ENCODE measurements around the gene MPND.

The MPND gene, protein sequence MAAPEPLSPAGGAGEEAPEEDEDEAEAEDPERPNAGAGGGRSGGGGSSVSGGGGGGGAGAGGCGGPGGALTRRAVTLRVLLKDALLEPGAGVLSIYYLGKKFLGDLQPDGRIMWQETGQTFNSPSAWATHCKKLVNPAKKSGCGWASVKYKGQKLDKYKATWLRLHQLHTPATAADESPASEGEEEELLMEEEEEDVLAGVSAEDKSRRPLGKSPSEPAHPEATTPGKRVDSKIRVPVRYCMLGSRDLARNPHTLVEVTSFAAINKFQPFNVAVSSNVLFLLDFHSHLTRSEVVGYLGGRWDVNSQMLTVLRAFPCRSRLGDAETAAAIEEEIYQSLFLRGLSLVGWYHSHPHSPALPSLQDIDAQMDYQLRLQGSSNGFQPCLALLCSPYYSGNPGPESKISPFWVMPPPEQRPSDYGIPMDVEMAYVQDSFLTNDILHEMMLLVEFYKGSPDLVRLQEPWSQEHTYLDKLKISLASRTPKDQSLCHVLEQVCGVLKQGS

DNA sequence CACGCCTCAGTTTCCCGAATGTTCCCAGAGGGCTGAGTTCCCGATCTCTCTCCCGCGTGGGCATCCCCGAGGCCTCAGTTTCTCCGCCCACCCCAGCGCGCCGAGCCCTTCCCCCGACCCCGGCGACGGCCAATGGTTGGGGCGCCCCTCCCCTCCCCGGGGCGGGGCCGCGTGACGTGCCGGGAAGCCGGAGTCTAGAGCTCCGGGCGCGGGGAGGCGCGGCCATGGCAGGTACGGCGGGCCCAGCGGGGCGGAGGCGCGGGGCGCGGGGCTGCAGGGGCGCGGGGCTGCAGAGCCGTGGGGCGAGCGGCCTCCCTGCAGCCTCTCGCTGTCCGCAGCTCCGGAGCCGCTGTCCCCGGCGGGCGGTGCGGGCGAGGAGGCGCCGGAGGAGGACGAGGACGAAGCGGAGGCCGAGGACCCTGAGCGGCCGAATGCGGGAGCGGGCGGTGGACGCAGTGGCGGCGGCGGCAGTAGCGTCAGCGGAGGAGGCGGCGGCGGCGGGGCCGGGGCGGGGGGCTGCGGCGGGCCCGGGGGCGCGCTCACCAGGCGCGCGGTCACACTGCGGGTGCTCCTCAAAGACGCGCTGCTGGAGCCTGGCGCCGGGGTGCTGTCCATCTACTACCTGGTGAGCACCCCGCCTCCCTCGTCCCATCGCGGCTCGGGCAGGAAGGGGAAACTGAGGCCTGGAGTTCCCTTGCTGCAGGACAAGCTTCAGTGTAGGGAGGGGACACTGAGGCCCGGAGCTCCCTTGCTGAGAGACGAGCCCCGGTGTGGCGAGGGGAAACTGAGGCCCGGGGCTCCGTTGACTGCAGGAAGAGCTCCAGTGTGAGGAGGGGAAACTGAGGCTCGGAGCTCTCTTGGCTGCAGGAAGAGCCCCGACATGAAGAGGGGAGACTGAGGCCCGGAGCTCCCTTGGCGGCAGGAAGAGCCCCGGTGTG is at the start of gene MPND:
Gene MPND (plus strand): TSS at position 193 of the 938 bp plus-strand sequence. CDS start 32 bp downstream, at position 225.
- peak; percentile 61 to 90 for DNase-seq

DNA sequence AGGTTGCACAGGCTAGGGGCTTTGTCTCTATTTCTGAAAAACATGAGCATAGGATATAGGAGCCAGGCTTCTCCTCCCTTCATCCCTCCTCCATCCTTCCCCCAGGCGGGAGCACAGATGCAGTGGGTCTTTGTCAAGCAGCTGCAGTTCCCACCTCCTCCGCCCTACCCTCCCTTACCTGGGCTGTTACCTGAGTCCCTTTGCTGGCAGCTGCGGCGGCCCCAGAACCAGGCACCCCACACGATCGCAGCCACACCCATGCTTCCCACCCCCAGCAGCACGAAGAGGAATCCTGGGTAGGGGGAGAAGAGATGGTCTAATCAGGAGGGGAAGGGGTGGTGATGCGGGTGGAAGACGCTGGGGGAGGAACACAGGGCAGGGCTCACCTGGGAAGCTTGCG is 49.0 kb upstream of the MPND start:
- DNase-seq: peak in 1 of 2 experiments; percentile 17

DNA sequence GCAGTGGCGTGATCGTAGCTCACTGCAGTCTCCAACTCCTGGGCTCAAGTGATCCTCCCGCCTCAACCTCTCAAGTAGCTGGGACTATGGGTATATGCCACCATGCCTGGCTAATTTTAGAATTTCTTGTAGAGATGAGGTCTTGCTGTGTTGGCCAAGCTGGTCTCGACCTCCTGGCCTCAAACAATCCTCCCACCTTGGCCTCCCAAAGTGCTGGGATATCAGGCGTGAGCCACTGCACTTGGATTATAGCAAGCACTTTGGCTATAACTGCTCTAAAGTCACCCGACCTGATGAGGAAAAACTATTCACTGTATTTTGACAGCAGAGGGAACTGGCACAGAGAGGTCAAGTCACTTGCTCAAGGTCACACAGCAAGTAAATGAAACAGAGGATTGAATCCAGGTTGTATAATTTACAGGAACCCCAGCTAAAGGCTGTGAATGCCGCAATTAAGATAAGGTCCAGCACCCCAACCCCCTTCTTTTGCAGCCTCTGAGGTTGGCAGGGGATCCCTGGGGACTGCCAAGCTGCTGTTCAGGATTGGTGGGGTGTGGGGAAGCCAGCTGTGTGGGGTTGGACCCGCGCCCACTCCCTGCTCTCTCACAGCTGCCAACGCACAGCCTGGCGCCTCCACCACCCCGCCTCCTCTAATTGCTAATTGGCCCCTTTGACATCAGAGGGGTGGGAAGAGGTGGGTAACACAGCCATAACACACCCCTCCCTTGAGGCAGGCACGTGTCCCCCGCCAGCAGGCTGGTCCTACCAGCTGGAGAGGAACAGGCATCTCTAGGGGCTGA is 47.2 kb upstream of the MPND start:
- DNase-seq: peak; percentile 5 to 23

DNA sequence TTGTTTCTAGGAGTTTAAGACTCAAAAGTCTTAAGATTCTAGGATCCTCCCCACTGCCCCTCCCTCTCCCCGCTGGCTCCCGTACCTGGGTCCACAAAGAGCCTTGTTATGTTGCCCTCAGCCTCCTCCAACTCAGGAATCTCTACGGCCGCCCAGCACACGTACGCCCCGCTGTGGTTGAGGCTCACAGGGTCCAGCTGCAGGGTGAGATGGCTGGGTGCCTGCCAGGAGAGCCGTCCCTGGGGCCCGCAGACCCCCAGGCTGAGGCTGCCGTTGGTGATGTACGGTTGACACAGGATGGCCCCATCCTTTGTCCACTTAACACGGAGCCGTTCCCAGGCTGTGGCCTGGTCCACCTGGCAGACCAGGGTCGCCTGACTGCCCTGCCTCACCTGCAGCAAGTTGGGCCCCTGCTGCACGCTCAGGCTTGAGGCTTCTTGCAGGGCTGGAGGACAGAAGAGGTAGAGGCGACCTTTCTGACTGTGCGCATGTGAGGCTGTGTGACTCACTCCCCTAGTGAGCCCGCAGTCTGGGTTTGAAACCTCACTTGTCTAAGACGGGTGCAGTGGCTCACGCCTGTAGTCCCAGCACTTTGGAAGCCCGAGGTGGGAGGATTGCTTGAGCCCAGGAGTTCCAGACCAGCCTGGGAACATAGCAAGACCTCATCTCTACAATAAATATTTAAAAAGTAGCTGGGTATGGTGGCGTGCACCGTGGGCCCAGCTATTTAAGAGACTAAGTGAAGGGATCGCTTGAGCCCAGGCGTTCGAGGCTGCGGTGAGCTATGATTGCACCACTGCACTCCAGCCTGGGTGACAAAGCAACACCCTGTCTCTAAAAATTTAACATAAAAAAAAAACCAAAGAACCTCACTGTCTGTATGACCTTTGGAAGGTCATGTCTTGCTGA is 45.2 kb upstream of the MPND start:
- no peak for DNase-seq

DNA sequence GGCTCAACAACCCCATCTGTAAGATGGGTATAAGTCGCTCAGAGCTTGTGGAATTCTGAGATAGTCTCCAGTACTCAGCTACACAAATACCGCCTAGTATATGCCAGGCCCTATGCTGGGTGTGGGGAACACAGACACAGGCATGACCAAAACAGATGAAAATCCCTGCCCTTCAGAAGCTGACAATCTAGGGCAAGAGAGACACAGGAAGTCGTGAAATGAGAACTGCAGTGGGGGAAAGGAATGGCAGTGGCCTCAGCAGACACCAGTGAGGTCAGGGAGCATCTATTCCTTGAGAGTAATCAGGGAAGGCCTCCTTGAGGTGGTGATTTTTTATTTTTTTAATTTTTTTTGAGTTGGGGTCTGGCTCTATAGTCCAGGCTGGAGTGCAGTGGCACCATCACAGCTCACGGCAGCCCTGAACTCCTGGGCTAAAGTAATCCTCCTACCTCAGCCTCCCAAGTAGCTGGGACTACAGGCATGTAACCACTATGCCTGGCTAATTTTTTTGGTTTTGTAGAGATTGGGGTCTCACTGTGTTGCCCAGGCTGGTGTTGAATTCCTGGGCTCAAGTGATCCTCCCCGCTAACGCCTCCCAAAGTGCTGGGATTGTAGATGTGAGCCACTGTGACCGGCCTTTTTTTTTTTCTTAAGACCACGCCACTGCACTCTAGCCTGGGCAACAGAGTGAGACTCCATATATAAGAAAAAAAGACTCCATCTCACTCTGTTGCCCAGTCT is 44.4 kb upstream of the MPND start:
- DNase-seq: no peak

DNA sequence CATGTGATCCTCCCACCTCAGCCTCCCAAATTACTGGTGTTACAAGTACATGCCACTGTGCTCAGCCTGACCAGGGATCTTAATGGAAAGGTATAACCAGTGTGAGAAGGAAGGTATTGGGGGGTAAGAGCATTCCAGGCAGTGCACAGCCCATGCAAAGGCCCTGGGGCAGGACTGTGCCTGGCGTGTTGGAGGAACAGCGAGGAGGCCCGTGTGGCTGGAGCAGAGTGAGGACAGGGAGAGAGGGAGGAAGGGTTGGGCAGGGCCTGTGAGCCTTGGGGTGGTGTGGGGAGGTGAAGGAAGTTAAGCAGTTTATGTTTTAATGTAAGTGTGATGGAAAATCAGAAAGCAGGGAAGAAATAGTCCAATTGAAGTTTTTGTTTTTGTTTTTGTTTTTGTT is 42.8 kb upstream of the MPND start:
- DNase-seq: no peak

DNA sequence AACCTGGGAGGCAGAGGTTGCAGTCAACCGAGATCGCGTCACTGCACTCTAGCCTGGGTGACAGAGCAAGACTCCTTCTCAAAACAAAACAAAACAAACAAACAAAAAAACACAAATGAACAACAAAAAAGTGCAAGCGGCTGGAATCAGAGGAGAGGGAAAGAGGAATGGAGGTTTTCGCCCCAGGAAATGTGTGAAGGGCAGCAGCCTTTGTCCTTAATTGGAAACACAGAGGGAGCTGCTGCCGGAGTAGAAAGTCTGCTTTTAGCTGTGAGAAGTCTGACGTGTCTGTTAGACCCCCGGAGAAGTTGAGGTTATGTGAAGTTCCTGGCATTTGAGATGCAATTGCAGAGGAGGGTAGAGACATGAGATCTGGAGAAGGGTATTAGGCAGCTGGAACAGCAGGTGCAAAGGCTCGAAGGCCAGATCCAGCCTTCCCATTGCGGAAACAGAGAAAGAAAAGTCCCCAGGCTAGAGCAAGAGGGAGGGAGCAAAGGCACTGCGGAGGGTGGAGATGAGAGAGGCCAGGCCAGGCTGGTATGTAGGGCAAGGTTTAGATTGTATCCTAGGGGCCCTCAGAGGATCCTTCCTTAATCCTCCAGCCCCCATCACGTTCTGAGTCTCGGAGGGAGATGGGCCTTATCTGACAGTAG is 41.6 kb upstream of the MPND start:
- no peak for DNase-seq

DNA sequence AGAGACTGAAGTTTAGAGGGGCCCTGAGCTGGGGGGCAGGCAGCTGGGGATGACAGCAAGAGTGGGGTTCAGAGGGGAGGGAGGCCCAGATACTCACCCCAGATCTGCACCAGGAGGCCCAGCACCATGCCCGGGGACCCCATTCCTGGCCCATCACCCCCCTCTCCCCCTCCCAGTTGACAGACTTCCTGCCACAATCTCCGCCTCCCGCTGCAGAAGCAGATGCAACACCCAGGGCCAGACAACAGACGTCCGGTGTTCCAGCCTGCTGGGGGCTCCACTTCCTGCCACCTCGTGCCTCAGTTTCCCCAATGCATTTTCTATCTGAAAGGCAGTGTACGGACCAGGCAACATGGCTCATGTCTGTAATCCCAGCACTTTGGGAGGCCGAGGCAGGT is 41.1 kb upstream of the MPND start, which contains the start of gene TMIGD2:
Gene TMIGD2 (minus strand): TSS at position 147 of the 398 bp plus-strand sequence. CDS start 4 bp downstream, at position 143.
- no peak for DNase-seq

DNA sequence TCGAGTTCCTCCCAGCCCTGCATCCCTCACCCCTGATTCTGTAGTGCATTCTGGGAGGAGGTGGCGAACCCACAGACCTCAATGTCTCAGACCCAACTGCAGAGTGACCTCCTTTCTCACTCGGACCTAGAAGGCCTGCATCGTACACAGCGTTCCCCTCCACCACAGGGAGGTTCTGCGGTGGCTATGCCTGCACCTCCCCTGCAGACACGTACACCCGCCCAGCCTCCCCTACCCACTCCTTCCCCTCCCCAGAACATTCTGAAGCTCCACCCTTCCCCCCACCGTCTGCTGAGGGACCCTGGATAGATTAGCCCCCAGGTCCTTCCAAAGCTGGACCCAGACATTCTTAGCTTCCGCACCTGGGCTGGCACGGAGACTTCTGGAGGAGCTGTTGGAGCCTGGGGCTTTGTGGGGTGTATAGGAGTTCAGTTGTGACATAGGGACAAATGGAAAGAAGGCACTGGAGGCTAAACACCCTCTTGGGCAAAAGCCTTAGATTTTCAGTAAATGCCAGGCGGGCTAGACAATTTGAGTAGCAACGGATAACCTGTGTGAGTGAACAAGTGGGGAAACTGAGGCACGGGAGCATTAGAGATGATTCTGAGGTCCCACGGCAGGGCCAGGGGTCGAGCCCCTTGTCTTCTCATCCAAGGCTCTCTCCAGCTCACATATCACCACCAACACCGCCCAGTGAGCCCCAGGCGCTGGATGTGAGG is 39.4 kb upstream of the MPND start:
- peak in 1 of 2 experiments; percentile 18 for DNase-seq

DNA sequence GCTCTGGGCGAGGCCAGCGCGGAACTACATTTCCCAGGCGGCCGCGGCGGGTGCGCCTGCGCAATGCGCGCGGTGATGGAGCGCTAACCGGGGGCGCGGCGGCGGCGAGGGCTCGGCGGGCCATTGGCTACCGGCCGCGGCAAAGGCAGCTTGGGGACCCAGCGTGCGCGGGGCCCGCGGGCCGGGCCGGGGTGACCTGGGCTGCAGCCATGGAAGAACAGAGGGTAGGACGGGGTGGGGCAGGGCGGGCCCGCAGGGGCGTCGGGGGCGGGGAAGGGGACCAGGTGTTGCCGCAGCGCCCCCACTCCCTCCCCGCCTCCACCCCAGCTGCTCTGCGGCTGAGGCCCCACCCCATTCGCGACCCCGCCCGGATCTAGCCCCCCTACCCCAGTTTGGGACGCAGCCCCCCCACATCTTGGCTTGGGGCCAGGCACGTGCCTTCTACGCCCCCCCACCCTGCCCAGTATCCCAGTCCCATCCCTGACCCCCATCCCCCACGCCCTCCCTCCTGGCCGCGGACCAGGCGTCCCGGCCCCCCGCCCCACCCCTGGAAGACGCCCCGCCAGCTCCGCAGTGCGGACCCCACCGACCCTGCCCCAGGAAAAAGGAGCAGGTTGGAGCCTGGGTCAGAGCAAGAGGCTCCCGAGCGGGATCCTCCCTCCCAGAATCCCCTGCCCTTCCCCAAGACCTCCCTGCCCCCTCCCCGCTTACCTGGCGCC is 38.7 kb upstream of the MPND start, which contains the start of gene FSD1:
Gene FSD1 (plus strand): TSS at position 61 of the 719 bp plus-strand sequence. CDS start 149 bp downstream, at position 210.
- peak in 1 of 2 experiments; percentile 78 for DNase-seq

DNA sequence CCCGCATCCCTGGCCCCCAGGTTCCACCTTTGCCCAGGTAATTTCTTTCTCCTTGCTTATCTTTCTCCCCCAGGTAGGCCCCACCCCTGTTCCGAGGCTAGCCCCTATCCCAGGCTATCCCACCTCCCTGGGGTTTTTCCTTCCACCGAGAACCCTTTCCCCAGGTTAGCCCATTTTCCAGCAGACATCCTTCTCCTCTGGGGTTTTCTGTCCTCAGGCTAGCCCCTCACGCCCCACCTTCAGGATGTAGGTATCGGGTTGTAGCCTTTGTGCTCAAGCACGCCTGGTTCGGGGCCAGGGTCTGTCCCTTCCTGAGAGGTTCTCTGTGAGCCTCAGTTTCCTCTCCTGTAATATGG is 38.1 kb upstream of the MPND start:
- peak in 1 of 2 experiments; percentile 9 for DNase-seq

DNA sequence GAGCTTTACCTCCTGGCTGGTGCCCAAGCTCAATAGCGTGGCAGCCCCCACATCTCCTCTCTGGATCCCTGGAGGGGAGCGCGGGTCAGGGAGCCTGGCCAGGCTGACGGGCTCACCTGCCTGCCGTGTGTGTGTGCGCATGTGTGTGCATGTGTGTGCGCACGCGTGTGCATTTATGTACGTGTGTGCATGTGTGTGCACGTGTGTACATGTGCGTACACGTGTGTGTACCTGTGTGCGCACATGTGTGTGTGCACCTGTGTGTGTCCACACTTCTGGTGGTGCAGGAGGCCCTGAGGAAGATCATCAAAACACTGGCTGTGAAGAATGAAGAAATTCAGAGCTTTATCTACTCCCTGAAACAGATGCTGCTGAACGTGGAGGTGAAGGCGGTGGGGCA is 37.7 kb upstream of the MPND start:
- no peak for DNase-seq

DNA sequence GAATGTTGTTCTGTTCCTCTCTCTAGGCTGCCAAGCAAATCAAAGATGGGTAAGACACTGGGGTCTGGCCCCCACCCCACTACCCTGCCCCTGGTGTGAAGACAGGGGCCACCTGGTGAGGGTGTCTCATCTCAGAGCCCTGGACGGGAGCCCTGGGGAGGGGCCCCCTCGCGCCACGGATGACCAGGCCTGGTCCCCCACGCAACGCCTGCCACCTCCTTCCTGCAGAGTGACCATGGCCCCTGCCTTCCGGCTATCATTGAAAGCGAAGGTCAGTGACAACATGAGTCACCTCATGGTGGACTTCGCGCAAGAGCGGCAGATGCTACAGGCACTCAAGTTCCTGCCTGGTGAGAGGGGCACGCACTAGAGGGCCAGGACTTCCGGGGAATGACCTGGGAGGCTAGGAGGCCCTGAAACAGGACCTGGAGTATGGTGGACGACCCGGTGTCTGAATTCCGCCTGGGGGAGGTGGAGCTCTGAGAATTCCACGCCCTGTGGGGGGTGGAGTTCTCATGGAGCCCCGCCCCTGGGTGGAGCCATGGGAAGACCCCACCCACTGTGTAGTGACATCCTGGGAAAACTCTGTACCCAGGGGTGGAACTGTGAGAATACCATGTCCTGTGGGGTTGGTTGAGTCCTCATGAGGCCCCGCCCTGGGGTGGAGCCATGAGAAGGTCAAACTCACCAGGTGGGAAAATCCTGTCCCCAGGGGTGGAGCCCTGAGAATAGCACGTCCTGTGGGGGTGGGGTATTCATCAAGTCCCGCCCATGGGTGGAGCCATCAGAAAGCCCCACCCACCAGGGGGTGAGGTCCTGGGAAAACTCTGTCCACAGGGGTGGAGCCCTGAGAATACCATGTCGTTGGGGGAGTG is 32.9 kb upstream of the MPND start:
- peak in 1 of 2 experiments; percentile 20 for DNase-seq

DNA sequence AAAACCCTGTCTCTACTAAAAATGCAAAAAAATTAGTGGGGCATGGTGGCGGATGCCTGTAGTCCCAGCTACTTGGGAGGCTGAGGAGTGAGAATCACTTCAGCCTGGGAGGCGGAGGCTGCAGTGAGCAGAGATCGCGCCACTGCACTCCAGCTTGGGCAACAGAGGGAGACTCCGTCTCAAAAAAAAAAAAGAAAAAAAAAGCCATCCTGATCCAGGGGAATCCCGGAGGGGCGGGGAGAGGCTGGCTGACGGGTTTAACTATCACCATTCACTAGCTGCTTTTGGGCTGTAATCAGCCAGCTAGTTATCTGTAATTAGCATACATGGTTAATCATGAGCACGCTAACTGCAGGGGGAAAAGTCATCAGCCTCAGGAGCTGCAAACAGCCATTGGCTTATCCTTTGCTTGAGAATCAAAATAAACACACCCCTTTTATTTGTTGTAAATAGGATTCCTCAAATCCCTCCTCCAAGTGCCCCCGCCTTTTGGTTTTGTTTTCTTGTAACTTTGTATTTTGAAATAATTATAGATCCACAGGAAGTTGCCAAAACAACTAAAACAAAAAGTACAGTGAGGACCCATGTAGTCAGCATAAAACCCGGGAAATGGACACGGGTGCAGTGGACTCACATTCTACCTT is 29.4 kb upstream of the MPND start:
- no peak for DNase-seq

DNA sequence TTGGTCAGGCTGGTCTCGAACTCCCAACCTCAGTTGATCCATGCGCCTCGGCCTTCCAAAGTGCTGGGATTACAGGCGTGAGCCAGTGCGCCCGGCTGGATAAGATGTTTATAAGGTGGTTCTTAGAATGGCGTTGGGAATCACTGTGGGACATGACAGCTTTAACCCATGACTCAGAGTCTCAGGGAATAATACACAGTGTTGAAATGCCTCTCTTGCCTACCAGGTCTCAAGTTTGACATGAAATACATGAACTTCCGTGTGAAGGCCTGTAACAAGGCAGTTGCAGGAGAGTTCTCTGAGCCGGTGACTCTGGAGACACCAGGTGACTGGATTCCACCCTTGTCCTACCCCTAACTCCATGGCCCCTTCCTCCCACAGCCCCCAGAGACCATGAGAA is 26.4 kb upstream of the MPND start:
- no peak for DNase-seq

DNA sequence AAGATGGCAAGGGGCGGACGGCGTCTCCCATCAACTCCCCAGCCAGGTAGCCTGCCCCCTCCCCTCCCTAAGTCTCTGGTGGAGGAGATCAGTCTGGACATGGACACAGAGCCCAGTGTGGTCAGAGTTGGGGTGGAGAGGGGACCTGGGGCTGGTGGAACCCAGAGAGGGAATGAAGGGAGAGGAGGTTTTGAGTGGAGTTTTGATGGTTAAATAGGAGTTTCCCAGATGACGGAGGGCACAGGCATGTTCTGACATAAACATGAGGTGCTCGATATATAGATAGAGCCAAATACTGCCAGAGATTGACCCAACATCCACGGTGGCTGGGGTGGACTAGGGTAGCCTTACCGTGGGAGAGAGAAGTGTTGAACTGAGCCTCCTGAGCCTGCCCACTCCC is 24.9 kb upstream of the MPND start:
- DNase-seq: no peak

DNA sequence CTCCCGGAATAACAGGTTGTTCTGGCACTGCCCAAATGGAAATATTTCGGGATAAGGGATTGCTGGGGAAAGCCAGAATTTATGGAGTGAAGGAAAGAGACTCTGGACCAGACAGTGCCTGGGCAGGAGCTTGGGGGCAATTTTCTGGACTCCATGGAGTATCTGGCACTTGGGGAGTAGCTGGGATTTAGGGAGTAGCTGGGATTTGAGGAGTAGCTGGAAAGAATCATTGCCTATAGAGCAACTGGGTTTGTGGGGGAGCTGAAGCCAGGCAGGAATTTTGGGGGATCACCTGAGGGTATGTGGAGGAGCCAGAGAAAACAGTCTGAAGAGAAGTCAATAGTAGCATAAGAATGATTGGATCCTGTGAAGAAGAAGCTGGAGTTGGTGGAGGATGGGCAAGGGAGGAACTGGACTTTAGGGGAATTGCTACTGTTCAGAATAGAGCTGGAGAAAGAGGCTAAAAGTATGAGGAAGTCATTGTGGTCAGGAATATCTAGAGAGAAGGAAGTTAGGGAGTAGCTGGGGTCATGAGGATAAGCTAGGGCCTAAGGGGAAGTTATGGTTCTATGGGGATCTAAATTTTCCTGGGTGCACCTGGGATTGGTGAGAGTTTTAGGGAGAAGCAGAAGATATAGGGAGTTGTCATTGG is 24.2 kb upstream of the MPND start:
- DNase-seq: no peak
